Sigmoid colon (tissue), 7 donors: ENCODE results near the gene CLDN6. TPM values are rescaled to one million over a fixed set of nuclear protein-coding genes. Genes with fewer than 3 reads are reported as not detected.

ENCODE experiments used
- DNase-seq: peaks from one replicate; pipeline ENCODE4 v3.0.0-alpha.2; 2019
- H3K27ac ChIP-seq, 4 donors: fragments of 200-600 bp; sonication (generic); one replicate each; pipeline ENCODE4 v1.5.1; 2016 to 2019; ENCODE audit warnings: mild to moderate bottlenecking in 1 of 4
- H3K27me3 ChIP-seq, 3 donors: fragments of 200-600 bp; sonication (generic); one replicate each; pipeline ENCODE4 v1.5.1; 2019; ENCODE audit warnings: mild to moderate bottlenecking in 1 of 3
- H3K36me3 ChIP-seq, 4 donors: fragments of 200-600 bp; sonication (generic); one replicate each; pipeline ENCODE4 v1.5.1; 2016 to 2019
- H3K4me1 ChIP-seq, 4 donors: fragments of 200-600 bp; sonication (generic); one replicate each; pipeline ENCODE4 v1.5.1; 2017 to 2019
- H3K4me3 ChIP-seq, 4 donors: fragments of 200-600 bp; sonication (generic); one replicate each; pipeline ENCODE4 v1.5.1; 2017 to 2019; ENCODE audit warnings: mild to moderate bottlenecking in 2 of 4, moderate library complexity in 1 of 4
- H3K9me3 ChIP-seq, 4 donors: fragments of 200-600 bp in 3 of 4; sonication (generic) in 3 of 4; one replicate each; pipeline versions ENCODE4 v1.5.1 to v1.6.1; 2013 to 2019
- CTCF ChIP-seq, 4 experiments: fragments of 450-650 bp in 3 of 4; fragments of 200-600 bp in 1 of 4; IDR thresholded peaks; one replicate each; pipeline ENCODE4 v1.5.1; 2016 to 2019; ENCODE audit warnings: antibody characterized with exemption in 4 of 4, mild to moderate bottlenecking in 3 of 4, moderate library complexity in 2 of 4
- EP300 ChIP-seq, 4 donors: sonication (generic); formaldehyde crosslinking; IDR thresholded peaks; one replicate each; pipeline ENCODE4 v1.6.1; 2017; ENCODE audit warnings: antibody characterized with exemption in 4 of 4
- POLR2A ChIP-seq, 2 donors: fragments of 450-650 bp; IDR thresholded peaks; one replicate each; pipeline ENCODE4 v1.6.1; 2016; ENCODE audit warnings: antibody characterized with exemption in 2 of 2, mild to moderate bottlenecking in 2 of 2, moderate library complexity in 2 of 2
- POLR2AphosphoS5 ChIP-seq, 4 donors: sonication (generic); formaldehyde crosslinking; IDR thresholded peaks; one replicate each; pipeline ENCODE4 v1.6.1; 2017; ENCODE audit warnings: antibody characterized with exemption in 4 of 4
- WGBS, 2 donors: extraction: QIAGEN DNeasy Blood & Tissue Kit; methylation state at CpG; one replicate each; pipeline ENCODE4 v1.1.7; 2013; 5-methylcytosine and 5-hydroxymethylcytosine counted together
- intact Hi-C: fragments of 100-400 bp; cut with DNase I; formaldehyde crosslinking; loops from one replicate; pipeline ENCODE4 v1.15.1; 2023
- polyA plus RNA-seq, 3 donors: library from polyadenylated mRNA; stranded (reverse); fragments of 200-250 nt; gene quantifications; one replicate each; pipeline ENCODE4 v1.2.3, GENCODE V29; 2013
- total RNA-seq, 4 donors: library from RNA; depleted of rRNA; stranded (reverse); fragments of >200 nt; gene quantifications; one replicate each; pipeline ENCODE4 v1.1.0, GENCODE V29; 2016
- donor health status: healthy with polysubstance abuse.
- donor health status: Bipolar disorder and iron deficiency.
- donor health status: healthy.

CLDN6 gene
- total and polyA plus RNA-seq, 7 donors = not detected

- H3K9me3 ChIP-seq = no peaks in the 10 kb centered on the region
- WGBS, 2 donors = 32 to 45% methylated on average over 4 of the region's 4 CpGs
- no peak overlapping the region for H3K4me3 ChIP-seq
- DNase-seq = no peak
- TF ChIP-seq CTCF (IDR thresholded peaks at IDR 0.05) (no peak), EP300 (IDR thresholded peaks at IDR 0.05) (no peak), POLR2AphosphoS5 (IDR thresholded peaks at IDR 0.05) (no peak)
- intact Hi-C loops = no loop called here
- no peaks in the 10 kb centered on the region for H3K36me3 ChIP-seq
- peaks cover 12 to 55% (median 40%) of the 10 kb centered on the region in 3 donors for H3K27me3 ChIP-seq
- H3K4me1 ChIP-seq = peaks cover 0 to 11% (median 10%) of the 10 kb centered on the region in 4 donors
- H3K27ac ChIP-seq = no peak overlapping the region
These were observed 33.0 kb upstream of the CLDN6 start for GRCh38 chr16:3051009-3051408.

DNA sequence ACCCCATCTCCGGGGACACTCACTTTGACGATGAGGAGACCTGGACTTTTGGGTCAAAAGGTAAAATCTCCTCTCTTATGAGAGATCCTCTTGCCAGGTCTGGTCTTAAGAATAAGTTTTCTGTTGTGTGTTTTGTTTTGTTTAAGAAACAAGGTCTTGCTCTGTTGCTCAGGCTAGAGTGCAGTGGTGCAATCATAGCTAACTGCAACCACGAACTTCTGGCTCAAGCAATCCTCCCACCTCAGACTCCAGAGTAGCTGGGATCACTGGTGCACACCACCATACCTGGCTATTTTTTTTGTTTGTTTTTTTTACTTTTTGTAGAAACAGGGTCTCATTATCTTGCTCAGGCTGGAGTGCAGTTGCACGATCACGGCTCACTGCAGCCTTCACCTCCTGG, 32.5 kb upstream of the CLDN6 start:
- Histone ChIP-seq H3K36me3 (no peaks in the 10 kb centered on the region), H3K4me1 (peaks cover 0 to 16% (median 15%) of the 10 kb centered on the region in 4 donors), H3K9me3 (no peaks in the 10 kb centered on the region), H3K4me3 (no peak overlapping the region), H3K27ac (no peak overlapping the region), H3K27me3 (peaks cover 17 to 60% (median 45%) of the 10 kb centered on the region in 3 donors)
- WGBS, 2 donors = 62 to 79% methylated on average over 5 of the region's 5 CpGs
- intact Hi-C loops = no loop called here
- TF ChIP-seq POLR2AphosphoS5 (IDR thresholded peaks at IDR 0.05) (no peak), POLR2A (IDR thresholded peaks at IDR 0.05) (no peak), CTCF (IDR thresholded peaks at IDR 0.05) (no peak), EP300 (IDR thresholded peaks at IDR 0.05) (no peak)
- DNase-seq = no peak

DNA sequence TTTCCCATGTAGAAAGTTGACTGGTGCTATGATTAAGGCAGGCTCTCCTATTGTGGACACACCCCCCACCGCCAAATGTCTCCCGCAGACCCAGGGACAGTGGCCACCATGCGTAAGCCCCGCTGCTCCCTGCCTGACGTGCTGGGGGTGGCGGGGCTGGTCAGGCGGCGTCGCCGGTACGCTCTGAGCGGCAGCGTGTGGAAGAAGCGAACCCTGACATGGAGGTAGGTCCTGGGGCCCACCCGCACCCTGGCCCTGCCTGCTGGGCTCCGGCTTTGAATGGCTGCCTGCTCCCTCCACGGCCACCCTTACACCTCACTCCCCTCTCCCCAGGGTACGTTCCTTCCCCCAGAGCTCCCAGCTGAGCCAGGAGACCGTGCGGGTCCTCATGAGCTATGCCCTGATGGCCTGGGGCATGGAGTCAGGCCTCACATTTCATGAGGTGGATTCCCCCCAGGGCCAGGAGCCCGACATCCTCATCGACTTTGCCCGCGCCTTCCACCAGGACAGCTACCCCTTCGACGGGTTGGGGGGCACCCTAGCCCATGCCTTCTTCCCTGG, 32.0 kb upstream of the CLDN6 start:
- H3K27ac ChIP-seq = no peak overlapping the region
- WGBS, 2 donors = 81 to 86% methylated on average over 26 of the region's 26 CpGs
- peaks cover 22 to 65% (median 50%) of the 10 kb centered on the region in 3 donors for H3K27me3 ChIP-seq
- no peak for TF ChIP-seq EP300 (IDR thresholded peaks at IDR 0.05)
- TF ChIP-seq POLR2AphosphoS5 (IDR thresholded peaks at IDR 0.05) = no peak
- TF ChIP-seq CTCF (IDR thresholded peaks at IDR 0.05) = no peak
- no peak for TF ChIP-seq POLR2A (IDR thresholded peaks at IDR 0.05)
- intact Hi-C loops = no loop called here
- no peaks in the 10 kb centered on the region for H3K9me3 ChIP-seq
- H3K4me1 ChIP-seq = peaks cover 0 to 20% (median 19%) of the 10 kb centered on the region in 4 donors
- no peaks in the 10 kb centered on the region for H3K36me3 ChIP-seq
- DNase-seq = no peak
- no peak overlapping the region for H3K4me3 ChIP-seq

DNA sequence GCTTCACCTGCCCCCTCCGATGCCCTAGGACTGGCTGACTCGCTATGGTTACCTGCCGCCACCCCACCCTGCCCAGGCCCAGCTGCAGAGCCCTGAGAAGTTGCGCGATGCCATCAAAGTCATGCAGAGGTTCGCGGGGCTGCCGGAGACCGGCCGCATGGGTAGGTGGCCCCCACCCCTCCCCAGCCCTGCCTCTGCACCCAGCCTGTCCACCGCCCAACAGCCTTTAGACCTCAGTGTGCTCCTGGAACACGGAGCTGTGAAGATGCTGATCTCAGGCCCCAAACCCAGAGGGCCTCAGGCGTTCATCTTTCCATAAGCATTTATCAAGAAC, 29.4 kb upstream of the CLDN6 start:
- no peak overlapping the region for H3K27ac ChIP-seq
- intact Hi-C loops = no loop called here

More for the DNA sequence above, 29.4 kb upstream of the CLDN6 start:
- no peak for TF ChIP-seq CTCF (IDR thresholded peaks at IDR 0.05)
- no peak for TF ChIP-seq POLR2AphosphoS5 (IDR thresholded peaks at IDR 0.05)
- TF ChIP-seq POLR2A (IDR thresholded peaks at IDR 0.05) = no peak
- TF ChIP-seq EP300 (IDR thresholded peaks at IDR 0.05) = no peak
- peaks cover 37 to 91% (median 73%) of the 10 kb centered on the region in 3 donors for H3K27me3 ChIP-seq
- H3K9me3 ChIP-seq = no peaks in the 10 kb centered on the region
- H3K4me3 ChIP-seq = no peak overlapping the region
- 7 to 14% methylated on average over 13 of the region's 13 CpGs for WGBS, 2 donors
- peaks cover 0 to 22% (median 19%) of the 10 kb centered on the region in 4 donors for H3K4me1 ChIP-seq
- no peaks in the 10 kb centered on the region for H3K36me3 ChIP-seq
- no peak for DNase-seq
